Measurements from ENCODE around the gene TMC5.

The TMC5 gene

GRCh38 chr16:19382084-19382801 is 35.4 kb upstream of the TMC5 start:
- H3K27me3 ChIP-seq (ENCODE audit: insufficient read depth, low read length), result no peaks in the 10 kb centered on the region
- no peak overlapping the region for H4K8ac ChIP-seq (ENCODE audit: low read depth, low read length)
- no peak overlapping the region for H2BK5ac ChIP-seq (ENCODE audit: low read depth, low read length, poor library complexity)
- no peaks in the 10 kb centered on the region for H3K79me2 ChIP-seq (ENCODE audit: control insufficient read depth, insufficient read depth, low read length, poor library complexity)
- no peak overlapping the region for H3K9ac ChIP-seq (ENCODE audit: low read length)
- no CpG with 5 or more reads among the region's 2 CpGs for WGBS (ENCODE audit: extremely low coverage, insufficient coverage, insufficient read length)
- H4K91ac ChIP-seq (ENCODE audit: low read depth, low read length), result no peak overlapping the region
- H3K79me1 ChIP-seq (ENCODE audit: low read length), result no peaks in the 10 kb centered on the region
- no peak overlapping the region for H2BK120ac ChIP-seq (ENCODE audit: insufficient read depth, low read length, poor library complexity)
- no peak overlapping the region for H3K14ac ChIP-seq (ENCODE audit: low read length)
- no peak overlapping the region for H3K4me3 ChIP-seq (ENCODE audit: low read depth, low read length)
- no peaks in the 10 kb centered on the region for H3K4me1 ChIP-seq (ENCODE audit: control insufficient read depth in 1 of 2, insufficient read depth in 2 of 2, low read length in 2 of 2)
- no peak overlapping the region for H3K27ac ChIP-seq (ENCODE audit: low read depth, low read length)
- no peaks in the 10 kb centered on the region for H3K36me3 ChIP-seq (ENCODE audit: control insufficient read depth in 1 of 2, insufficient read depth in 2 of 2, low read length in 2 of 2)
- H3K23ac ChIP-seq (ENCODE audit: low read length), result no peak overlapping the region
- no peak overlapping the region for H2AFZ ChIP-seq (ENCODE audit: insufficient read depth, low read length, poor library complexity)
- no peak overlapping the region for H3K4ac ChIP-seq (ENCODE audit: low read depth, low read length)
- H4K12ac ChIP-seq (ENCODE audit: low read depth, low read length), result no peak overlapping the region
- peaks cover 2% of the 10 kb centered on the region for H3K9me3 ChIP-seq (ENCODE audit: insufficient read depth, low read depth, low read length)
- no peak overlapping the region for H2BK12ac ChIP-seq (ENCODE audit: low read length)
- H2AK5ac ChIP-seq (ENCODE audit: low read length), result no peak overlapping the region
- no peak for DNase-seq
- H3K4me2 ChIP-seq (ENCODE audit: low read length), result no peak overlapping the region
- H3K18ac ChIP-seq (ENCODE audit: low read length), result no peak overlapping the region

- H3K9me3 ChIP-seq (ENCODE audit: insufficient read depth, low read depth, low read length), result no peaks in the 10 kb centered on the region
- no peaks in the 10 kb centered on the region for H3K79me1 ChIP-seq (ENCODE audit: low read length)
- H3K4me3 ChIP-seq (ENCODE audit: low read depth, low read length), result no peak overlapping the region
- no peak overlapping the region for H2AFZ ChIP-seq (ENCODE audit: insufficient read depth, low read length, poor library complexity)
- no peak overlapping the region for H2AK5ac ChIP-seq (ENCODE audit: low read length)
- no peak overlapping the region for H3K9ac ChIP-seq (ENCODE audit: low read length)
- no CpG with 5 or more reads among the region's 20 CpGs for WGBS (ENCODE audit: extremely low coverage, insufficient coverage, insufficient read length)
- no peak overlapping the region for H4K91ac ChIP-seq (ENCODE audit: low read depth, low read length)
- no peaks in the 10 kb centered on the region for H3K4me1 ChIP-seq (ENCODE audit: control insufficient read depth in 1 of 2, insufficient read depth in 2 of 2, low read length in 2 of 2)
- H2BK120ac ChIP-seq (ENCODE audit: insufficient read depth, low read length, poor library complexity), result no peak overlapping the region
- H3K14ac ChIP-seq (ENCODE audit: low read length), result no peak overlapping the region
- H3K4me2 ChIP-seq (ENCODE audit: low read length), result no peak overlapping the region
- no peaks in the 10 kb centered on the region for H3K79me2 ChIP-seq (ENCODE audit: control insufficient read depth, insufficient read depth, low read length, poor library complexity)
- no peak overlapping the region for H4K8ac ChIP-seq (ENCODE audit: low read depth, low read length)
- DNase-seq, result no peak
- H2BK5ac ChIP-seq (ENCODE audit: low read depth, low read length, poor library complexity), result no peak overlapping the region
- H3K23ac ChIP-seq (ENCODE audit: low read length), result no peak overlapping the region
- H3K18ac ChIP-seq (ENCODE audit: low read length), result no peak overlapping the region
- H3K27ac ChIP-seq (ENCODE audit: low read depth, low read length), result no peak overlapping the region
- no peaks in the 10 kb centered on the region for H3K27me3 ChIP-seq (ENCODE audit: insufficient read depth, low read length)
- H3K4ac ChIP-seq (ENCODE audit: low read depth, low read length), result no peak overlapping the region
- H4K12ac ChIP-seq (ENCODE audit: low read depth, low read length), result no peak overlapping the region
- no peaks in the 10 kb centered on the region for H3K36me3 ChIP-seq (ENCODE audit: control insufficient read depth in 1 of 2, insufficient read depth in 2 of 2, low read length in 2 of 2)
- no peak overlapping the region for H2BK12ac ChIP-seq (ENCODE audit: low read length)
Measured at GRCh38 chr16:19382887-19383816, 34.5 kb upstream of the TMC5 start.

- Histone ChIP-seq H3K27ac (ENCODE audit: low read depth, low read length) (no peak overlapping the region), H2BK5ac (ENCODE audit: low read depth, low read length, poor library complexity) (no peak overlapping the region), H3K4me2 (ENCODE audit: low read length) (no peak overlapping the region), H4K91ac (ENCODE audit: low read depth, low read length) (no peak overlapping the region), H4K8ac (ENCODE audit: low read depth, low read length) (no peak overlapping the region), H2BK12ac (ENCODE audit: low read length) (no peak overlapping the region), H3K4ac (ENCODE audit: low read depth, low read length) (no peak overlapping the region), H3K79me2 (ENCODE audit: control insufficient read depth, insufficient read depth, low read length, poor library complexity) (no peaks in the 10 kb centered on the region), H2AFZ (ENCODE audit: insufficient read depth, low read length, poor library complexity) (no peak overlapping the region), H3K9me3 (ENCODE audit: insufficient read depth, low read depth, low read length) (no peaks in the 10 kb centered on the region), H3K4me1 (ENCODE audit: control insufficient read depth in 1 of 2, insufficient read depth in 2 of 2, low read length in 2 of 2) (no peaks in the 10 kb centered on the region), H3K9ac (ENCODE audit: low read length) (no peak overlapping the region), H3K23ac (ENCODE audit: low read length) (no peak overlapping the region), H3K4me3 (ENCODE audit: low read depth, low read length) (no peak overlapping the region), H2AK5ac (ENCODE audit: low read length) (no peak overlapping the region), H3K27me3 (ENCODE audit: insufficient read depth, low read length) (no peaks in the 10 kb centered on the region), H3K36me3 (ENCODE audit: control insufficient read depth in 1 of 2, insufficient read depth in 2 of 2, low read length in 2 of 2) (no peaks in the 10 kb centered on the region), H2BK120ac (ENCODE audit: insufficient read depth, low read length, poor library complexity) (no peak overlapping the region), H3K18ac (ENCODE audit: low read length) (no peak overlapping the region), H3K79me1 (ENCODE audit: low read length) (no peaks in the 10 kb centered on the region), H4K12ac (ENCODE audit: low read depth, low read length) (no peak overlapping the region), H3K14ac (ENCODE audit: low read length) (no peak overlapping the region)
- no CpG with 5 or more reads among the region's 2 CpGs for WGBS (ENCODE audit: extremely low coverage, insufficient coverage, insufficient read length)
- DNase-seq, result peak; percentile 77 to 79
Measured at GRCh38 chr16:19384656-19385055, 33.0 kb upstream of the TMC5 start.

- Histone ChIP-seq H3K9ac (ENCODE audit: low read length) (no peak overlapping the region), H4K8ac (ENCODE audit: low read depth, low read length) (no peak overlapping the region), H2AK5ac (ENCODE audit: low read length) (no peak overlapping the region), H2BK120ac (ENCODE audit: insufficient read depth, low read length, poor library complexity) (no peak overlapping the region), H4K91ac (ENCODE audit: low read depth, low read length) (no peak overlapping the region), H2BK5ac (ENCODE audit: low read depth, low read length, poor library complexity) (no peak overlapping the region), H3K79me2 (ENCODE audit: control insufficient read depth, insufficient read depth, low read length, poor library complexity) (no peaks in the 10 kb centered on the region), H2AFZ (ENCODE audit: insufficient read depth, low read length, poor library complexity) (no peak overlapping the region), H3K79me1 (ENCODE audit: low read length) (no peaks in the 10 kb centered on the region), H3K36me3 (ENCODE audit: control insufficient read depth in 1 of 2, insufficient read depth in 2 of 2, low read length in 2 of 2) (no peaks in the 10 kb centered on the region), H3K9me3 (ENCODE audit: insufficient read depth, low read depth, low read length) (peaks cover 2% of the 10 kb centered on the region), H3K27ac (ENCODE audit: low read depth, low read length) (no peak overlapping the region), H3K27me3 (ENCODE audit: insufficient read depth, low read length) (no peaks in the 10 kb centered on the region), H2BK12ac (ENCODE audit: low read length) (no peak overlapping the region), H3K14ac (ENCODE audit: low read length) (no peak overlapping the region), H3K4me3 (ENCODE audit: low read depth, low read length) (no peak overlapping the region), H3K4me2 (ENCODE audit: low read length) (no peak overlapping the region), H4K12ac (ENCODE audit: low read depth, low read length) (no peak overlapping the region), H3K23ac (ENCODE audit: low read length) (no peak overlapping the region), H3K4me1 (ENCODE audit: control insufficient read depth in 1 of 2, insufficient read depth in 2 of 2, low read length in 2 of 2) (no peaks in the 10 kb centered on the region), H3K4ac (ENCODE audit: low read depth, low read length) (no peak overlapping the region), H3K18ac (ENCODE audit: low read length) (no peak overlapping the region)
- WGBS (ENCODE audit: extremely low coverage, insufficient coverage, insufficient read length), result no CpG with 5 or more reads among the region's 1 CpG
- no peak for DNase-seq
Measured at GRCh38 chr16:19386525-19386924, 31.2 kb upstream of the TMC5 start.
